GM21717 (cell line): Measurements from ENCODE around the gene CTSW.

ENCODE experiments used
- ATAC-seq: cut with Tn5 transposase; IDR thresholded peaks from one replicate; pipeline ENCODE4 v1.9.1; 2021; ENCODE audit warnings: mild to moderate bottlenecking, moderate library complexity; ENCODE audit not compliant: unreplicated experiment

The CTSW gene

DNA sequence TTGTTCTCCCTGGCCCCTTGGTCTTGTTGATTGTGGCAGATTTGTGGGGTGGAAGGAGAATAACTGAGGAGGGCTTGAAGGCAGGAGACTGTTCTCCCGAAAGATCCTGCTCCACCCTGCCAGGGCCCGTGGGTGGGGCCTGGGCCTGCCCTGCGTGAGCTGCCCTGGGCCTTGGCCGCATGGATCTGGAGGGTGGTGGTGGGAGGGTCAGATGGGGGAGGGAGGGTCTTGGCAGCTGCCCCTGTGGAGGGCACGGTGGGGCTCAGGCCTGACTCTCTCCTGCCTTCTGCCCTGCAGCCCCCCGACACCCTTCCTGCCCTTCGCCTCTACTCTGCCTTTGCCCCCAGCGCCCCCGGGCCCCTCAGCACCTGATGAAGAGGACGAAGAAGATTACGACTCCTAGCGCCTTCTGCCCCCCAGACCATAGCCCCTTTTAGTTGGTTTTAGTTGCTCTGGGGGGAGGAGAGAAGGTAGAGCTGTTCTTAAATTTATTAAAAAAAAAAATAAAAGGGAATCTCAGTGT is 41.5 kb downstream of the CTSW start:
- ATAC-seq = no peak

DNA sequence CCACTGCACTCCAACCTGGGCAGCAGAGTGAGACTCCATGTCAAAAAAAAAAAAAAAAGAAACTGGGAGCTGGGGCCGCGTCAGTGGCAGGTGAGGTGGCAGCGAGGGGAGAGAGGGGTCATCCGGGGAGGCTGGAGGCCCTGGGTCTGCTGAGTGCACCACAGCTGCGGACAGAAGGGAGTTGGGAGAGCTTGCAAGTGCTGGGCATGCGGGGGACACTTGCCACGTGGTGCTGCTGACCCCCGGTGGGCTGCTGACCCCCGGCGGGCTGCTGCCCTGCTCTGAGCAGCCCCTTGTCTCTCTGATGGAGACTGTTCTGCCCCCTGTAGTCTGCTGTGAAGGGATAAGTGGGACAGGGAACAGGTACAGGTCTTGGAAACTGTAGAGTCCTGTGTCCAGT is 42.2 kb downstream of the CTSW start:
- ATAC-seq = no peak

GRCh38 chr11:65922565-65922964 is 42.9 kb downstream of the CTSW start:
- no peak for ATAC-seq

GRCh38 chr11:65925397-65925796 is 45.8 kb downstream of the CTSW start:
- ATAC-seq = no peak

DNA sequence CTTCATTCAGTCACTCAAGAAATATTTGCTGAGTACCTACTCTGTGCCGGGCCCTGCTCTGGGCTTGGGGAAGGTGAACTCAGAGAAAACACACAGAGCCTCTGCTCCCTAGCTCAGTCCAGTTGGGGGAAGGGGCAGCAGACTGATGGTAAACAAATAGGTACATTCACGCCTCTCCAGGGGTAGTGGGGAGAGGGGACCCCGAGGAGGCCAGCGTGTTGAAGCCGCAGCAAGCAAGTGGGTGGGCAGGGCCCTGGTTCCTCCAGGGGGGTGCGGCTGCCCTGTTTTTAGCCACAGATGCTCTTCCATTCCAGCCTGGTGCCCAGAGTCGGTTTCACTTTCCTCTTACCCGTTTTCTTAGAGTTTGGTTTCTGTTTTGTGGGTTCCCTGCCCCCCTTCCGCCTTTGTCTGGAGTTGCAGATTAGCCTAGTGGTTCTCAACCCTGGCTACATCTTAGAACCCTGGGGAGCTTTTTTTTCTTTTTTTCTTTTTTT is 48.3 kb downstream of the CTSW start:
- peak; percentile 70 for ATAC-seq

DNA sequence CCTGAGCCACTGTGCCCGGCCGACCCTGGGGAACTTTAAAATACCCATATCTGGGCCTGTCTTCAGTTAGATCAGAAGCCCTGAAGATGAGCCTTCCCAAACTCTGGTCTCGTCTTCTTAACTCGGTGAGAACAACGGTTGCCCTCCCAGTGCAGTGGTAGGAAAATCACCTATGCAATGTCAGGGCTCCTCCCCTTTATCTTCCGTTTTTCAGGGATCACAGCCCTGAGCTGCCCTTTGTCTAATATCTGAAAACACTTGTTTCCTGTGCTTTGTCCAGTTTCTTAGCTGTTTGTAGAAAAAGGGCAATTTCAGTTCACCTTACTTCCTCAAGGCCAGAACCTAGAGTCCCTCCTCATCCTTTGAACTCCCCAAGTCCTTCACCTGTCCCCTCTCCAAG is 49.0 kb downstream of the CTSW start:
- no peak for ATAC-seq

DNA sequence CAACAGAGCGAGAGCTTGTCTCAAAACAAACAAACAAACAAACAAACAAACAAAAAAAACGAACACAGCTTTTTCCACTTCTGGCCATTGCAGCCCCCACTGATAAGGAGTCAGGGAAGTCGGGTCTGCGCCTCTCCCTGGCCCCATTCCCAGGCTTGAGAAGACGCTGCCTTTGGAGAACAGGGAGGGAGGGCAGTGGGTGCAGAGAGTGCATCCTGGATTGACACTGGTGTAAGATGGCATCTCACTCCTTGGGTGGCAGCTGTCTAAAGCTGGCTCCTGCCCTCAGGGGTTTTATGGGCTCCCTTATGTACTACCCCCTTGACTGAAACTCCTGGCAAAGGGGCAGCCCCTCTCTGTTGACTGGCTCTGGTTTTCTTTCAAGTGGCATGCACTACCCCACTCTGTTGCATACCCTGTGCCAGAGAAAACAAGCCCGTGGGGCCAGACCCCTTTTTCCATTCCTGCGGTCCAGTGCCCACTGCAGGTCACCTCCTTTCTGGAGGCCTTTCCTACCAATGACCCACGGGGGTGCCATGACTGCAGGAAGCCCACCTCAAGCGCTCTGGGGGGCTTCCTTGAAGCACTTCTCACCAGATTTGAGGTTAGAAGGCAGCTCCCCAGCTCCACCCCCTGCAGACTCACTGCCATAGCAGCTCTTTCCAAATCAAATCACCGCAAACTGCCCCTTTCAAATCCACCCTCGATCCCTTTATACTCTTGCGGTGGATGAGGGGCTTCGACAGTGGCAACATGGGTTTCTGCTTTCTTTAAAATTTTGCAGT is 52.3 kb downstream of the CTSW start:
- ATAC-seq = no peak

DNA sequence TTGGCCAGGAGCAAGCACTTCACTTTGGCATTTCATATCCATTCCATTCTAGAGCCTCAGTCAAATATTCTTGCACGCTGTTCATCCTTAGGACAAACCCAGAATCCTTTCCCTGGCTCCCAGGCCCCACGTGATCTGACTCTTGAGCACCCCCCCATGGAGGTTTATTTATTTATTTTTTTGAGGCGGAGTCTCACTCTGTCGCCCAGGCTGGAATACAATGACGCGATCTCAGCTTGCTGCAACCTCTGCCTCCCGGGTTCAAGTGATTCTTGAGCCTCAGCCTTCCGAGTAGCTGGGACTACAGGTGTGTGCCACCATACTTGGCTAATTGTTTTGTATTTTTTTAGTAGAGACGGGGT is 52.9 kb downstream of the CTSW start:
- no peak for ATAC-seq
